Tibial artery (tissue), 4 donors: ENCODE results near the gene ELF5.

Experiments used
- DNase-seq, 2 donors: peaks; one replicate each; pipeline ENCODE4 v3.0.0-alpha.2; 2019
- H3K27ac ChIP-seq, 2 donors: fragments of 200-600 bp; sonication (generic) in 1 of 2; 1 replicate in 1 of 2; 2 replicates in 1 of 2; pipeline ENCODE4 v1.5.1; 2018 to 2019; ENCODE audit warnings: mild to moderate bottlenecking in 1 of 2
- H3K27me3 ChIP-seq, 2 donors: fragments of 200-600 bp; sonication (generic) in 1 of 2; one replicate each; pipeline versions ENCODE4 v1.5.1 to v1.6.0; 2016 to 2019
- H3K36me3 ChIP-seq, 3 donors: fragments of 200-600 bp; sonication (generic) in 2 of 3; one replicate each; pipeline ENCODE4 v1.5.1; 2016 to 2019; ENCODE audit warnings: mild to moderate bottlenecking in 2 of 3
- H3K4me1 ChIP-seq, 4 donors: fragments of 200-600 bp; sonication (generic) in 2 of 4; 1 replicate in 3 of 4; 2 replicates in 1 of 4; pipeline ENCODE4 v1.5.1; 2016 to 2019
- H3K4me3 ChIP-seq, 2 donors: fragments of 200-600 bp; sonication (generic) in 1 of 2; 1 replicate in 1 of 2; 2 replicates in 1 of 2; pipeline ENCODE4 v1.5.1; 2018 to 2019; ENCODE audit warnings: mild to moderate bottlenecking in 2 of 2
- H3K9me3 ChIP-seq, 3 donors: fragments of 200-600 bp; sonication (generic) in 1 of 3; one replicate each; pipeline ENCODE4 v1.5.1; 2016 to 2019
- CTCF ChIP-seq, 2 experiments: fragments of 200-600 bp in 1 of 2; fragments of 450-650 bp in 1 of 2; IDR thresholded peaks; one replicate each; pipeline ENCODE4 v1.5.1; 2017 to 2019; ENCODE audit warnings: antibody characterized with exemption in 2 of 2, mild to moderate bottlenecking in 1 of 2, moderate library complexity in 1 of 2
- intact Hi-C: fragments of 100-400 bp; cut with DNase I; formaldehyde crosslinking; loops from one replicate; pipeline ENCODE4 v1.15.0; 2023; ENCODE audit warnings: low total_unique reads

ELF5 gene

DNA sequence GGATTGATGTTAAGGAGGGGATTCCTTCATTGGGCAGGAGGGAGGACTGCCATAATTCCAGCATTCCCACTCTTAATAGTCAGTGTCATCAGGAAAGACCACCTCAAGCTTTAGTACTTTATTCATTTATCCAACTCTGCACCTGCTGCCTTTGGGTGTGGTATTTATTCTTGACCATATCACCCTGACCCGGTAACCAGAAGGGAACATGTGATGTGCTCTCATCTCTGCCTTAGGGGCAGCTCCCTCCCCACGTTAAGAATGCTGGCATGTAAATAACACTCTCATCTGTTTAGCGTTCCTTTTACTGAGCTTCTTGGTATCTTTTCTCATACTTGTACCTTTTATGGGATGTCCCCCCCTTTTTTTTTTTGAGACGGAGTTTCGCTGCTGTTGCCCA is 67.2 kb downstream of the ELF5 start:
- DNase-seq: no peak
- no peak overlapping the region for H3K4me3 ChIP-seq
- intact Hi-C loops: loop anchor here (5.0 kb wide), 1 partner anchor 1026 kb away; no protein-coding TSS in a partner anchor
- peaks cover 12 to 25% (median 25%) of the 10 kb centered on the region in 3 donors for H3K36me3 ChIP-seq
- no peak for TF ChIP-seq CTCF (IDR thresholded peaks at IDR 0.05)
- H3K27me3 ChIP-seq: no peaks in the 10 kb centered on the region
- no peaks in the 10 kb centered on the region for H3K4me1 ChIP-seq
- H3K9me3 ChIP-seq: no peaks in the 10 kb centered on the region
- no peak overlapping the region for H3K27ac ChIP-seq

DNA sequence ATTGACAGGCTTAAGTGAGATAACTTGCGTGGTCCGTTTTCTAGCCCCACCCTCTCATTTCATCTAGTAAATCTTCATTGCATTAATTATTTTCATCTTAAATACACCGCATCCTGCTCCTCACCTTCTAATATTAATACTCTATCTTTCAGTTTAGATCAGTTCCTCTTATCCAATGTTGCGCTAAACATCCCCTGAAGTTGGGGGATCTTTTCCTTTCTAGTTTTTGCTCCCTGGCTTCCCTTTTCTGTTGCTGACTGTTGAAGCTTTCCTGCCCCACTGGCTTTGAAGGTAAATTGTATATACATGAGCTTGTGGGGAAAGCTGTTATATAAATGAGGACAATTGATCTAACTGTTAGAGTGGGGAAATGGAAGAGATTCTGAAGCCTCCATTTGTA is 67.6 kb downstream of the ELF5 start:
- DNase-seq: no peak
- H3K36me3 ChIP-seq: peaks cover 9 to 21% (median 20%) of the 10 kb centered on the region in 3 donors
- no peaks in the 10 kb centered on the region for H3K27me3 ChIP-seq
- TF ChIP-seq CTCF (IDR thresholded peaks at IDR 0.05): no peak
- intact Hi-C loops: loop anchor here (5.0 kb wide), 1 partner anchor 1026 kb away; no protein-coding TSS in a partner anchor
- no peaks in the 10 kb centered on the region for H3K9me3 ChIP-seq
- no peak overlapping the region for H3K4me3 ChIP-seq
- peaks cover 0 to under 1% (median 0%) of the 10 kb centered on the region in 4 donors for H3K4me1 ChIP-seq
- H3K27ac ChIP-seq: no peak overlapping the region

DNA sequence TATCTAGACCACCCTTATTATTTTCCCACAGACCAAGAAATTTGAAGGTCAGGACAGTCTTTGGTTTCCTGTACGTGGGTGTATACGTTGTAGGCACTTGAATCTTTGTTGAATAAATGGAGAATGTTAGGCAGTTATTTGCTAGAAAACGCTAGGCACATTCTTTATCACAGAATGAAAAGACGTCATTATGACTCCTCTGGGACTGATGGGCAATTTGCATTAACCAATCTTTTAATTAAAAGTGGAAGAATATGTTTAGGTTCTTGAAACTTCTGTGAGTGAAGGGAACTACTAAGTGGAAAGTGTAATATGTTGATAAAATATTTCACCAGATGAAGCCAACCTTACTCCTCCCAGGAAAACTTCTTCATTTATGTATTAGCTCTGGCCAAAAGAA is 69.2 kb downstream of the ELF5 start:
- Histone ChIP-seq H3K9me3 (no peaks in the 10 kb centered on the region), H3K27ac (no peak overlapping the region), H3K36me3 (peaks cover 3 to 6% (median 6%) of the 10 kb centered on the region in 3 donors), H3K4me1 (peaks cover 0 to 16% (median 7%) of the 10 kb centered on the region in 4 donors), H3K27me3 (no peaks in the 10 kb centered on the region), H3K4me3 (no peak overlapping the region)
- TF ChIP-seq CTCF (IDR thresholded peaks at IDR 0.05): no peak
- DNase-seq: no peak
- intact Hi-C loops: no loop called here

DNA sequence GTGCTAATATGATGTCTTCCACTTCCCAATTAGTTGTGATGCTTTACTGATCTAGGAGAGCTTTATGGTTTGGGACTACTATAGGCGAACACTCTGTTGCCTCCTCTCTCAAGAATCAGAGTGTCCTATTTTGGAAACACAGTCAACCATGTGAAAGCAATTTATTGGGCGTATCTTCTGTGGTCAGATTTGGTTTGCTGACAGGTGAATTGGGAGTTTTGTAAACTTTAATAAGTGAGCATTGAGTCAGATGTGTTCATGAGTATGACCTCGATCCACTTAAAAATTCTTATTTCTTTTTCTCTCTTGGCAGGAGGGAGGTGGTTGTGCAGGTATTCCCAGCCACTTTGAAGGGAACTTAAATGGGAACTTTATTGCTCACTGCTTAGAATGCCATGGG is 70.5 kb downstream of the ELF5 start:
- no peak for TF ChIP-seq CTCF (IDR thresholded peaks at IDR 0.05)
- Histone ChIP-seq H3K27ac (no peak overlapping the region), H3K27me3 (no peaks in the 10 kb centered on the region), H3K36me3 (no peaks in the 10 kb centered on the region), H3K4me3 (no peak overlapping the region), H3K4me1 (peaks cover 0 to 18% (median 9%) of the 10 kb centered on the region in 4 donors), H3K9me3 (no peaks in the 10 kb centered on the region)
- intact Hi-C loops: no loop called here
- DNase-seq: no peak

- H3K36me3 ChIP-seq: no peaks in the 10 kb centered on the region
- no peak for DNase-seq
- H3K4me3 ChIP-seq: no peak overlapping the region
- no peaks in the 10 kb centered on the region for H3K9me3 ChIP-seq
- intact Hi-C loops: no loop called here
- no peak overlapping the region for H3K27ac ChIP-seq
- H3K27me3 ChIP-seq: no peaks in the 10 kb centered on the region
- TF ChIP-seq CTCF (IDR thresholded peaks at IDR 0.05): no peak
- H3K4me1 ChIP-seq: peaks cover 0 to 18% (median 10%) of the 10 kb centered on the region in 4 donors
Observed at GRCh38 chr11:34441814-34442213, 71.8 kb downstream of the ELF5 start.
